OCI-LY7 (cell line): ENCODE results near the gene SH2D3C. TPM values are rescaled to one million over a fixed set of nuclear protein-coding genes. Genes with fewer than 3 reads are reported as not detected.

ENCODE experiments used
- BruUV-seq: library from RNA; stranded (reverse); fragments of 400-500 nt; replicated peaks from 2 replicates; lab custom pipeline; 2021; lab: Mats Ljungman, UMichigan
- CTCF ChIA-PET: fragments of 300-600 bp; sonication (Branson Sonifier 250); formaldehyde crosslinking; loops from one replicate; lab custom pipeline; 2022; ENCODE audit warnings: antibody characterized with exemption; ENCODE audit not compliant: unreplicated experiment; lab: Charles Lee
- POLR2A ChIA-PET: fragments of 300-600 bp; sonication (Branson Sonifier 250); formaldehyde crosslinking; loops from one replicate; lab custom pipeline; 2022; ENCODE audit warnings: antibody characterized with exemption; lab: Charles Lee
- DNase-seq: peaks from one replicate; pipeline ENCODE4 v3.0.0-alpha.2; 2015; ENCODE audit warnings: low spot score
- H2AFZ ChIP-seq: fragments of 200-600 bp; sonication (generic), shearing (Covaris generic); 2 replicates; pipeline ENCODE4 v1.6.1; 2014; ENCODE audit warnings: mild to moderate bottlenecking, antibody characterized with exemption, low read length, moderate library complexity
- H3K27ac ChIP-seq: fragments of 200-600 bp; sonication (generic); 2 replicates; pipeline ENCODE4 v1.5.1; 2014; ENCODE audit warnings: mixed run types, low read depth, mild to moderate bottlenecking, moderate library complexity, low read length, inconsistent platforms; ENCODE audit not compliant: poor library complexity, severe bottlenecking
- H3K36me3 ChIP-seq: fragments of 200-600 bp; sonication (generic); 2 replicates; pipeline ENCODE4 v1.6.1; 2014; ENCODE audit warnings: mild to moderate bottlenecking, antibody characterized with exemption, low read length, moderate library complexity, mixed read lengths; ENCODE audit not compliant: insufficient read depth
- H3K4me1 ChIP-seq: fragments of 200-600 bp; sonication (generic); 2 replicates; pipeline ENCODE4 v1.5.1; 2014; ENCODE audit warnings: mild to moderate bottlenecking, low read length; ENCODE audit not compliant: insufficient read depth, poor library complexity, severe bottlenecking
- H3K4me2 ChIP-seq: fragments of 200-600 bp; sonication (generic); 2 replicates; pipeline ENCODE4 v1.6.1; 2014; ENCODE audit warnings: mild to moderate bottlenecking, low read length
- H3K4me3 ChIP-seq: fragments of 200-600 bp; sonication (generic); 2 replicates; pipeline ENCODE4 v1.5.1; 2014; ENCODE audit warnings: mild to moderate bottlenecking, low read depth, low read length; ENCODE audit not compliant: poor library complexity, severe bottlenecking
- H3K79me2 ChIP-seq: fragments of 200-600 bp; sonication (generic); 2 replicates; pipeline ENCODE4 v1.6.1; 2016; ENCODE audit warnings: low read depth, mild to moderate bottlenecking, low read length, moderate library complexity, mixed read lengths; ENCODE audit not compliant: insufficient read depth
- H3K9me2 ChIP-seq: fragments of 200-600 bp; sonication (generic); 2 replicates; pipeline ENCODE4 v1.6.1; 2016; ENCODE audit warnings: mild to moderate bottlenecking, low read length, mixed read lengths; ENCODE audit not compliant: insufficient read depth
- H3K9me3 ChIP-seq: fragments of 200-600 bp; sonication (generic); 2 replicates; pipeline ENCODE4 v1.6.1; 2014; ENCODE audit warnings: mild to moderate bottlenecking, mixed run types, low read length, mixed read lengths
- H4K20me1 ChIP-seq: fragments of 200-600 bp; sonication (generic); 2 replicates; pipeline ENCODE4 v1.6.1; 2014; ENCODE audit warnings: mild to moderate bottlenecking, antibody characterized with exemption, low read length, moderate library complexity, mixed read lengths; ENCODE audit not compliant: insufficient read depth
- EZH2phosphoT487 ChIP-seq: fragments of 200-600 bp; sonication (generic); IDR thresholded peaks from 2 replicates; pipeline ENCODE4 v1.6.1; 2018; ENCODE audit warnings: low read depth, borderline replicate concordance, mild to moderate bottlenecking, mixed run types, antibody characterized with exemption, low read length, moderate library complexity, mixed read lengths
- intact Hi-C: fragments of 100-400 bp; cut with micrococcal nuclease; formaldehyde crosslinking; loops from one replicate; pipeline ENCODE4 v1.10.0; 2022; ENCODE audit not compliant: unreplicated experiment
- total RNA-seq, 2 experiments: library from RNA; depleted of rRNA in 1 of 2; stranded (reverse); fragments of >200 nt in 1 of 2; shearing (Covaris generic) in 1 of 2; gene quantifications; 2 replicates each; pipeline ENCODE4 v1.2.3, GENCODE V29; 2014 to 2022
- TF ChIP-seq, protein P1 (sequence below): fragments of 200-600 bp; sonication (generic); conservative IDR thresholded peaks from 2 replicates; pipeline ENCODE4 v1.5.1; 2014; ENCODE audit warnings: mild to moderate bottlenecking, antibody characterized with exemption, low read length, moderate library complexity, mixed read lengths

Gene SH2D3C
- total RNA-seq, 2 experiments from 2014 or later, result 40.0 to 45.7 TPM

- Histone ChIP-seq H3K4me2 (peak overlapping the region; percentile 93), H3K4me1 (peaks cover 55% of the 10 kb centered on the region), H2AFZ (peak overlapping the region; percentile 71; the same call in 1 of the 2 replicates), H3K9me2 (no peaks in the 10 kb centered on the region), H3K4me3 (peak overlapping the region; percentile 98), H3K27ac (peak overlapping the region; percentile 78), H3K36me3 (peaks cover 29% of the 10 kb centered on the region), H3K79me2 (peaks cover 29% of the 10 kb centered on the region), H3K9me3 (no peaks in the 10 kb centered on the region), H4K20me1 (no peaks in the 10 kb centered on the region)
- no peak for DNase-seq
- intact Hi-C loops, result loop anchor here (2.0 to 5.0 kb wide), 2 partner anchors 15 to 115 kb away; partner anchors contain the start of genes CDK9 and ST6GALNAC4
- POLR2A ChIA-PET, result interaction anchor here (0.7 to 1.5 kb wide), 4 partner anchors 23 to 114 kb away, joined by 3 to 5 read pairs (median 4); partner anchors contain the start of genes SH2D3C, ST6GALNAC4 and TOR2A
- TF ChIP-seq EZH2phosphoT487, result no peak
- TF ChIP-seq, protein P1, sequence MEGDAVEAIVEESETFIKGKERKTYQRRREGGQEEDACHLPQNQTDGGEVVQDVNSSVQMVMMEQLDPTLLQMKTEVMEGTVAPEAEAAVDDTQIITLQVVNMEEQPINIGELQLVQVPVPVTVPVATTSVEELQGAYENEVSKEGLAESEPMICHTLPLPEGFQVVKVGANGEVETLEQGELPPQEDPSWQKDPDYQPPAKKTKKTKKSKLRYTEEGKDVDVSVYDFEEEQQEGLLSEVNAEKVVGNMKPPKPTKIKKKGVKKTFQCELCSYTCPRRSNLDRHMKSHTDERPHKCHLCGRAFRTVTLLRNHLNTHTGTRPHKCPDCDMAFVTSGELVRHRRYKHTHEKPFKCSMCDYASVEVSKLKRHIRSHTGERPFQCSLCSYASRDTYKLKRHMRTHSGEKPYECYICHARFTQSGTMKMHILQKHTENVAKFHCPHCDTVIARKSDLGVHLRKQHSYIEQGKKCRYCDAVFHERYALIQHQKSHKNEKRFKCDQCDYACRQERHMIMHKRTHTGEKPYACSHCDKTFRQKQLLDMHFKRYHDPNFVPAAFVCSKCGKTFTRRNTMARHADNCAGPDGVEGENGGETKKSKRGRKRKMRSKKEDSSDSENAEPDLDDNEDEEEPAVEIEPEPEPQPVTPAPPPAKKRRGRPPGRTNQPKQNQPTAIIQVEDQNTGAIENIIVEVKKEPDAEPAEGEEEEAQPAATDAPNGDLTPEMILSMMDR, result peak; percentile 35; the same call in 1 of the 2 replicates
- CTCF ChIA-PET, result interaction anchor here (0.5 kb wide), 1 partner anchor 58 kb away, joined by 3 read pairs; no protein-coding TSS in a partner anchor
- BruUV-seq, result TSS peak; percentile 98
These were observed 23.6 kb upstream of the SH2D3C start for GRCh38 chr9:127801955-127802575.

- H4K20me1 ChIP-seq, result 0 out of 2 replicates have a peak, but pooled peaks cover 4% of the 10 kb centered on the region
- ChIA-PET CTCF (interaction anchor here (0.6 kb wide), 1 partner anchor 38 kb away, joined by 3 read pairs; no protein-coding TSS in a partner anchor), POLR2A (interaction anchor here (1.0 kb wide), 1 partner anchor 18 kb away, joined by 4 read pairs; the partner anchor contains the start of gene SH2D3C)
- H3K79me2 ChIP-seq, result no peaks in the 10 kb centered on the region; the same call in 1 of the 2 replicates
- no peak overlapping the region; the same call in 1 of the 2 replicates for H2AFZ ChIP-seq
- BruUV-seq, result no TSS peak
- H3K9me3 ChIP-seq, result no peaks in the 10 kb centered on the region
- peak overlapping the region; percentile 61 for H3K4me2 ChIP-seq
- peak overlapping the region; percentile 90 for H3K27ac ChIP-seq
- TF ChIP-seq, protein P1, result no peak
- no peak for TF ChIP-seq EZH2phosphoT487
- intact Hi-C loops, result no loop called here
- DNase-seq, result peak; percentile 87
- H3K9me2 ChIP-seq, result no peaks in the 10 kb centered on the region
- H3K36me3 ChIP-seq, result peaks cover 28% of the 10 kb centered on the region
- H3K4me3 ChIP-seq, result peak overlapping the region; percentile 30
- peaks cover 67% of the 10 kb centered on the region for H3K4me1 ChIP-seq
These were observed 18.4 kb upstream of the SH2D3C start for GRCh38 chr9:127796852-127797370.
